HG02938 (cell line): ENCODE data around the gene TFDP1.
"Not testable (repeated sequence)": the region's sequence is repeated elsewhere in the genome, so short reads cannot be mapped to it uniquely, and the experiment has no call there.

Source experiments
- ATAC-seq: cut with Tn5 transposase; IDR thresholded peaks from one replicate; pipeline ENCODE4 v1.9.1; 2021; ENCODE audit warnings: mild to moderate bottlenecking, moderate library complexity; ENCODE audit not compliant: unreplicated experiment

Gene TFDP1

DNA sequence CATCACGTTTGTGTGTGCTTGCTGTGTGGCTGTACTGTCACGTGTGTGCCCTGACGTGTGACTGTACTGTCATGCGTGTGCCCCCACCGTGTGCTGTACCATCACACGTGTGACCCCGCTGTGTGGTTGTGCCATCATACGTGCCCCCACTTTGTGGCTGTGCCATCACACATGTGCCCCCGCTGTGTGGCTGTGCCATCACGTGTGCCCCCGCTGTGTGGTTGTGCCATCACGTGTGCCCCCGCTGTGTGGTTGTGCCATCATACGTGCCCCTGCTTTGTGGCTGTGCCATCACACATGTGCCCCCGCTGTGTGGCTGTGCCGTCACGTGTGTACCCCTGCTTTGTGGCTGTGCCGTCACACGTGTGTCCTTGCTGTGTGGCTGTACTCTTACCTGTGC is 25.7 kb downstream of the TFDP1 start:
- no peak for ATAC-seq

- no peak for ATAC-seq
These were observed 27.4 kb downstream of the TFDP1 start for GRCh38 chr13:113611996-113612395.

- no peak for ATAC-seq
These were observed 28.1 kb downstream of the TFDP1 start for GRCh38 chr13:113612607-113613006.

GRCh38 chr13:113613789-113614379 is 29.3 kb downstream of the TFDP1 start:
- no peak for ATAC-seq

GRCh38 chr13:113616281-113616906 is 31.8 kb downstream of the TFDP1 start:
- ATAC-seq: no peak

DNA sequence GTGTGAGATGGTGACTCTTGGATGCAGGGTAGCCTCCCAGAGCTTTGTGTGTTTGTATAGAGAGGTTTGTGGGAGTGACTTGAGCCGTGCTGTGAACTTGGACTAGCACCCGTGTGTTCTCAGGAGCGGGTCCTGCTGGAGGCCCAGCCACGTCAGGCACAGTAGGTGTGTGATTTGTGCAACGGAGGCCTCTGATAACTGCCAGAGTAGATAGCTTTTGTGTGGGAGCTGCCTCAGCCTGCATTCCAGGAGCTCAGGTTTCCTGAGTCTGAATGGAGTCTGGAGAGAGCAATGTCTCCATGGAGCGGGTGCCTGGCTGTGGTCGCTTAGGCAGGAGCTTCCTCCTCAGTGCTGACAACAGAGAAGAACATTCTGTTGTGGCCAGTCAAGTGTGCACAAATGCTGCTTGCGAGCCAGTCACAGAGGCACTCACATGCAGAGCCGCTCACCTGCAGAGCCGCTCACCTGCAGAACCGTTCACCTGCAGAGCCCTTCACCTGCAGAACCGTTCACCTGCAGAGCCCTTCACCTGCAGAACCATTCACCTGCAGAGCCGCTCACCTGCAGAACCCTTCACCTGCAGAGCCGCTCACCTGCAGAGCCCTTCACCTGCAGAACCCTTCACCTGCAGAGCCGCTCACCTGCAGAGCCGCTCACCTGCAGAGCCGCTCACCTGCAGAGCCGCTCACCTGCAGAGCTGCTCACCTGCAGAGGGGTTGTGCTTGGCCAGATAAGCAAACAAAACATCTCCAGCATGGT is 32.6 kb downstream of the TFDP1 start:
- no peak for ATAC-seq

GRCh38 chr13:113617961-113618360 is 33.4 kb downstream of the TFDP1 start:
- ATAC-seq: no peak

DNA sequence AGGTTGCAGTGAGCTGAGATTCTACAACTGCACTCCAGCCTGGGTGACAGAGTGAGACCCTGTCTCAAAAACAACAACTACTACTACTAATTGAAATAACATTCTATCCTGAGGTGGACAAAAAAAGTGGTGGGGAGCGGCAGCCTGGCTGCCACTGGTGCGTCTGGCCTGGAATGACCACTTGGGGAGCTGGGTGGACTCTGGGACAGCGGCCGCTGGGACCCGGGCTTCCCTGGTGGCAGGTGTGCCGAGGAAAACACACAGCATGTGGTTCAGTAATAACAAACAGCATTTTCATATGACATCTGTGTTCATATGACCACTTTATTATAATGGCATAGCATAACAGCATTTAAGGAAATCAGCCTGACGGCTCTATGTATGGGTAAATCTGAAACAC is 33.9 kb downstream of the TFDP1 start:
- no peak for ATAC-seq

DNA sequence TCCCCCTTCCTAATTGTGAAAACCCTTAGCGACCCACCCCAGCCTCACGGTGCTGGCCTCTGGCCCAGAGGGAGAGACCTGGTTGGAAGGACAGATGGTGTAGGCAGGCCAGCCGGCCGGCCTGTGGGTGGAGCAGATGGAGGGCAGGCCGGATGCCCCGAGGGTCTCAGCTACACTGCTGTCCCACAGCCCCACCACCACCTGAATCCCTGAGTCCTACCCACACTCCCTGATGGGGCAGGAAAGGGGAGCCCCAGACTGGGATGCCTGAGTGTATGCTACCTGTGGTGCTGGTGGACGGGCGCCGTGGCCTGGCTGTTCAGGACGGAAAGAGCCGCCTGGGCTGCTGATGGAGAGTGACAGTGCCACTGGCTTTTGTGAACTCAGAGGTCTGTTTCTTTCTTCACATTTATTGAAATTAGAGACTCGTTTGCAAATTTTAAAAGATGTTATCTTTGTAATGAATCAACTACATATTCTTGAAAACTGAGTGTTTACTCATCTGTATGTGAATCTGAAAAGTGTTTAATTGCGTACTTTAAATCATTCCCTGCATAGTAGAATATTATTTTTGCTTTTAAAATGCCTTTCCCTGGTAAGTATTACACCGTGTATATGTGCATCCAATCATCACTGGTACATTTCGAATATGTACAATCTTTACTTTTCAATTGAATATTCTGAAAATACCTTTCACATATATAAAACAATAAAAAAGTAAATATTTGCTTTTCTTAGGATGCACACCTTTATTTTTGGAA is 35.7 kb downstream of the TFDP1 start:
- ATAC-seq: no peak

DNA sequence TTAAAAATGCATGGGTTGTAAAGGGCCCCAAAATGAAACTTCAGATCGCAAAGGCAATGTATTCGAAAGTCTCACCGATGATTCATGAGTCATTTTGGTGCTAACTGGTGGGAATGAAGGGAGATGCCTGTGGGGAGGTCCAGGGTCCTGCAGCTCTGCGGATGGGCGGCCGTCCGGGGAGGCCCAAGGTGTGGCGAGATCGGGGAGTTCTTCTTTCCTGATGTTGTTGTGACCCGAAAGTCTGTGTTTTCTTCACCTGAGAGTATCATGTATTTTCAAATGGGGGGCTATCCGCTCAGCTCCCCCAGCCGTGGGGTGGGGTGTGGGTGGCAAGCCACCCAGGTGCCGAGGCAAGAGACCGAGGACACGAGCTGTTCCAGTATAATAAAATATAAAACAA is 36.5 kb downstream of the TFDP1 start:
- no peak for ATAC-seq

DNA sequence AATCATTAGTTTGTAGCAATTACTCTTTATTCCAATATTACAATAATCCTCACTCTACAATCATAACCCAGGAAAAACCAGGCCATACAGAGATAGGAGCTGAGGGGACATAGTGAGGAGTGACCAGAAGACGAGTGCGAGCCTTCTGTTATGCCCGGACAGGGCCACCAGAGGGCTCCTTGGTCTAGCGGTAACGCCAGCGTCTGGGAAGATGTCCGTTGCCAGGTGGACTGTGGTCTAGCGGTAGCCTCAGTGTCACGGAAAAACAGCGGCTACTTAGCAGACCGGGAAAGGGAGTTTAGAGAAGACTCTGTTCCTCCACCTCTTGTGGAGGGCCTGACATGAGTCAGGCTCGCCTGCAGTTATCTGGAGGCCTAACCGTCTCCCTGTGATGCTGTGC is 36.9 kb downstream of the TFDP1 start:
- not testable (repeated sequence) for ATAC-seq

- ATAC-seq: not testable (repeated sequence)
These were observed 37.5 kb downstream of the TFDP1 start for GRCh38 chr13:113621986-113622550.

- no peak for ATAC-seq
These were observed 38.4 kb downstream of the TFDP1 start for GRCh38 chr13:113622791-113623490.

- ATAC-seq: no peak
These were observed 39.1 kb downstream of the TFDP1 start for GRCh38 chr13:113623491-113624234.

GRCh38 chr13:113624235-113624587 is 39.7 kb downstream of the TFDP1 start:
- ATAC-seq: no peak

GRCh38 chr13:113624640-113625304 is 40.2 kb downstream of the TFDP1 start:
- not testable (repeated sequence) for ATAC-seq

DNA sequence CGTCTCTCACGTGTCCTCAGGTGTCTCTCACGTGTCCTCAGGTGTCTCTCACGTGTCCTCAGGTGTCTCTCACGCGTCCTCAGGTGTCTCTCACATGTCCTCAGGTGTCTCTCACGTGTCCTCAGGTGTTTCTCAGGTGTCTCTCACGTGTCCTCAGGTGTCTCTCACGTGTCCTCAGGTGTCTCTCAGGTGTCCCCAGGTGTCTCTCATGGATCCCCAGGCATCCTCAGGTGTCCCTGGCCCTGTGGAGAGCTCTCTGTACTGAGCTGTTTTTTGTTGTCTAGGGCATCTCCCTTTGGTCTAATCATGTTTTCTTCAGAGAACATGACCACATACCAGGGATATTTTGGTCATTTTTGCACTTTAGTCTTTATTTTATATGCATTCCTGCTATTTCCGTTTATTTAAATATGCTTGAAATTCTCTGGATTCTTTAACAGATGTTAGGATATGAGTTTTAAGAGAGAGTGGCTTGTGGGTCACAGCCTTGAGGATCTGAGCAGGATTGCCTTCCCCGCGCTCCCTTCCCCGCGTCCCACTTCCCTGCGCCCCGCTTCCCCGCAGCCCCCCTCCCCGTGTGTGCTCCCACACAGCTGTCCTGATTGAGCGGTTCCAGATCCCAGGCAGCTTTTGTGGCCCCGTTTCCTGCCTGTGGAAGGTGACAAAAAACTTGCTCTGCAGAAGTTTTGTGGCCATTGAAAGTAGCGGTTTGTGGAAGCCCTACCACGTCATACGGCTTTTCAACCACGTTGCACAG is 41.6 kb downstream of the TFDP1 start:
- no peak for ATAC-seq

DNA sequence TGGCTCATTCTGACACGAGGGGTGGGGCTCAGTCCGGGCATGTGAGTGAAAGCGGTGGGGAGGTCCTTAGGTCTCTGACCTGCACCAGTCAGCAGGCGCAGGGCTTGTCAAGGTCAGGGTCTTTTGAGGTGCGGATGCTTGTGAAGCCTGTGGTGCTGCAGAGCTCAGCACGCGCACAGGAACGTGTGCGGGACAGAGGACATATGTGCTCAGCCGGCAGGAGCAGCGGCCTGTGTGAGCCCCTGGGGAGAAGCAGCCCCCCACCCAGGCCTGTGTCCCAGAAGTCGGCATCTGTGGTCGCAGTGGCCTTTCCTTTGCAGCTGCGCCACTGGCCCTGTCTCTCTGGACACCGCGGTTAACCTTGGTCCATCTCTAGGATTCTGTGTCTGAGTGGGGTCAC is 42.6 kb downstream of the TFDP1 start:
- no peak for ATAC-seq
